Lung (tissue), 12 donors: ENCODE results near the gene ANO9. TPM values are rescaled to one million over a fixed set of nuclear protein-coding genes. Genes with fewer than 3 reads are reported as not detected.
"Not testable (repeated sequence)": the region's sequence is repeated elsewhere in the genome, so short reads cannot be mapped to it uniquely, and the experiment has no call there.

Experiments used
- ATAC-seq: fragments of 200-7000 bp; cut with Tn5 transposase; one replicate; pipeline ENCODE4 v1.9.1; 2020; ENCODE audit warnings: moderate number of reproducible peaks; ENCODE audit not compliant: insufficient read depth, low FRiP score
- DNase-seq, 3 donors: peaks; one replicate each; pipeline ENCODE4 v3.0.0-alpha.2; 2013 to 2017
- H3K27ac ChIP-seq, 2 donors: one replicate each; pipeline ENCODE4 v1.5.1; 2013; ENCODE audit warnings: mild to moderate bottlenecking in 2 of 2, moderate library complexity in 2 of 2, control low read depth in 1 of 2, inconsistent platforms in 1 of 2, low read depth in 1 of 2, low read length in 1 of 2
- H3K27me3 ChIP-seq, 3 donors: one replicate each; pipeline ENCODE4 v1.5.1; 2013; ENCODE audit warnings: low read length in 2 of 3; ENCODE audit not compliant: control insufficient read depth in 3 of 3, insufficient read depth in 3 of 3
- H3K36me3 ChIP-seq, 4 donors: one replicate each; pipeline ENCODE4 v1.5.1; 2013; ENCODE audit warnings: low read length in 4 of 4, mild to moderate bottlenecking in 1 of 4, moderate library complexity in 1 of 4; ENCODE audit not compliant: control insufficient read depth in 4 of 4, insufficient read depth in 4 of 4
- H3K4me1 ChIP-seq, 5 donors: one replicate each; pipeline ENCODE4 v1.5.1; 2013; ENCODE audit warnings: low read length in 5 of 5, mild to moderate bottlenecking in 2 of 5, moderate library complexity in 1 of 5; ENCODE audit not compliant: control insufficient read depth in 5 of 5, insufficient read depth in 5 of 5
- H3K4me3 ChIP-seq: one replicate; pipeline ENCODE4 v1.5.1; 2013; ENCODE audit warnings: mild to moderate bottlenecking, control low read depth, moderate library complexity
- H3K9ac ChIP-seq, 2 donors: one replicate each; pipeline ENCODE4 v1.5.1; 2013; ENCODE audit warnings: low read length in 2 of 2, control low read depth in 1 of 2; ENCODE audit not compliant: insufficient read depth in 1 of 2
- H3K9me3 ChIP-seq, 4 donors: one replicate each; pipeline ENCODE4 v1.5.1; 2013; ENCODE audit warnings: low read length in 3 of 4, mild to moderate bottlenecking in 1 of 4, moderate library complexity in 1 of 4; ENCODE audit not compliant: control insufficient read depth in 4 of 4, insufficient read depth in 3 of 4
- WGBS, 2 donors: extraction: QIAGEN DNeasy Blood & Tissue Kit; methylation state at CpG; one replicate each; pipeline ENCODE4 v1.1.7; 2013; 5-methylcytosine and 5-hydroxymethylcytosine counted together
- polyA plus RNA-seq, 2 donors: library from polyadenylated mRNA; stranded (reverse); fragments of 200-250 nt; gene quantifications; one replicate each; pipeline ENCODE4 v1.2.1, GENCODE V29; 2013
- total RNA-seq, 2 donors: library from RNA; depleted of rRNA in 1 of 2; stranded (reverse); fragments of >200 nt in 1 of 2; gene quantifications; one replicate each; pipeline ENCODE4 v1.2.1, GENCODE V29; 2014 to 2021
- TF ChIP-seq, protein P1 (sequence below): IDR thresholded peaks from 2 replicates; pipeline ENCODE4 v1.5.1; 2012; ENCODE audit warnings: mild to moderate bottlenecking; ENCODE audit errors: control extremely low read depth, extremely low read depth
- donor health status: control.
- donor health status: control.
- donor health status: Bipolar disorder and iron deficiency.
- donor health status: healthy.
- donor health status: DM: yes; HTN: yes; CAD: no.

ANO9 gene
- total and polyA plus RNA-seq, 4 donors: 5.8 to 18.6 (median 13.2) TPM

- Histone ChIP-seq H3K36me3 (no peaks in the 10 kb centered on the region), H3K27me3 (no peaks in the 10 kb centered on the region), H3K4me1 (peaks cover 0 to 5% (median 0%) of the 10 kb centered on the region in 5 donors), H3K9me3 (peaks cover 0 to 12% (median 4%) of the 10 kb centered on the region in 4 donors), H3K27ac (no peak overlapping the region), H3K4me3 (no peak overlapping the region), H3K9ac (no peak overlapping the region)
- WGBS, 2 donors: 70 to 89% methylated on average over 8 to 11 of the region's 11 CpGs
- ATAC-seq (no peak), DNase-seq (no peak)
- TF ChIP-seq, protein P1, sequence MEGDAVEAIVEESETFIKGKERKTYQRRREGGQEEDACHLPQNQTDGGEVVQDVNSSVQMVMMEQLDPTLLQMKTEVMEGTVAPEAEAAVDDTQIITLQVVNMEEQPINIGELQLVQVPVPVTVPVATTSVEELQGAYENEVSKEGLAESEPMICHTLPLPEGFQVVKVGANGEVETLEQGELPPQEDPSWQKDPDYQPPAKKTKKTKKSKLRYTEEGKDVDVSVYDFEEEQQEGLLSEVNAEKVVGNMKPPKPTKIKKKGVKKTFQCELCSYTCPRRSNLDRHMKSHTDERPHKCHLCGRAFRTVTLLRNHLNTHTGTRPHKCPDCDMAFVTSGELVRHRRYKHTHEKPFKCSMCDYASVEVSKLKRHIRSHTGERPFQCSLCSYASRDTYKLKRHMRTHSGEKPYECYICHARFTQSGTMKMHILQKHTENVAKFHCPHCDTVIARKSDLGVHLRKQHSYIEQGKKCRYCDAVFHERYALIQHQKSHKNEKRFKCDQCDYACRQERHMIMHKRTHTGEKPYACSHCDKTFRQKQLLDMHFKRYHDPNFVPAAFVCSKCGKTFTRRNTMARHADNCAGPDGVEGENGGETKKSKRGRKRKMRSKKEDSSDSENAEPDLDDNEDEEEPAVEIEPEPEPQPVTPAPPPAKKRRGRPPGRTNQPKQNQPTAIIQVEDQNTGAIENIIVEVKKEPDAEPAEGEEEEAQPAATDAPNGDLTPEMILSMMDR: no peak
These were observed 51.6 kb downstream of the ANO9 start for GRCh38 chr11:390175-390574.

DNA sequence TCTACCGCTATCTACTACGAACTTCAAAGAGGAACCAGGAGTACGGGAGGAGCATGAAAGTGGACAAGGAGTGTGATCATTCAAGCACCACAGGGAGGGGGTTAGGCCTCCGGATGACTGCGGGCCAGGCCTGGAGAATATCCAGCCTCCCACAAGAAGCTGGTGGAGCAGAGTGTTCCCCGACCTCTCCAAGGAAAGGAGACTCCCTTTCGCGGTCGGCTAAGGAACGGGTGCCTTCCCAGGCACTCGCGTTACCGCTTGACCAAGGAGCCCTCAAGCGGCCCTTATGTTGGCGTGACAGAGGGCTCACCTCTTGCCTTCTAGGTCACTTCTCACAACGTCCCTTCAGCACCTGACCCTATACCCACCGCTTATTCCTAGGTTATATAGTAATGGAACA lies 52.4 kb downstream of the ANO9 start:
- 60 to 88% methylated on average over 14 to 17 of the region's 17 CpGs for WGBS, 2 donors
- DNase-seq, ATAC-seq, H3K9ac ChIP-seq, H3K27ac ChIP-seq, H3K36me3 ChIP-seq, H3K27me3 ChIP-seq, H3K4me1 ChIP-seq, H3K4me3 ChIP-seq: not testable (repeated sequence)
- H3K9me3 ChIP-seq: peaks cover 0 to 12% (median 4%) of the 10 kb centered on the region in 4 donors

GRCh38 chr11:387193-387793 lies 54.5 kb downstream of the ANO9 start:
- no peak overlapping the region for H3K27ac ChIP-seq
- DNase-seq (no peak), ATAC-seq (no peak)
- no peaks in the 10 kb centered on the region for H3K36me3 ChIP-seq
- H3K9me3 ChIP-seq: peaks cover 0 to 12% (median 4%) of the 10 kb centered on the region in 4 donors
- no peak overlapping the region for H3K9ac ChIP-seq
- WGBS, 2 donors: 44 to 49% methylated on average over 4 of the region's 4 CpGs
- TF ChIP-seq, protein P1: no peak
- no peak overlapping the region for H3K4me3 ChIP-seq
- H3K27me3 ChIP-seq: no peaks in the 10 kb centered on the region
- H3K4me1 ChIP-seq: peaks cover 0 to 4% (median 0%) of the 10 kb centered on the region in 5 donors

DNA sequence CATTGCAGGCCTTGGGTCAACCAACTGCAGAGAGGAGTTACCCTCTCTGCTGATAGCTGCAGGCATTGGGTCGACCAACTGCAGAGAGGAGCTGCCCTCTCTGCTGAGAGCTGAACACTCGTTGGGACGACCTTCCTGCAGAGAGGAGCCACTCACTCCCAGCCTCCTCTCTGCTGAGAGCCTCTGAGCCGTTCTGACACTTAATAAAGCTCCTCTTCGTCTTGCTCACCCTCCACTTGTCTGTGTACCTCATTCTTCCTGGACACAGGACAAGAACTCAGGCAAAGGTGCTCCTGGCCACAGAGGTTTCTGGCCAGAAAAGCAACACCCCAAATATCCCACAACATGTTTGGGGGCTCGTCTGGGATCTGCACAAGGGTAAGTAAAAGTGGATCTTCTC lies 55.3 kb downstream of the ANO9 start:
- Histone ChIP-seq H3K9ac (no peak overlapping the region), H3K4me3 (no peak overlapping the region), H3K36me3 (no peaks in the 10 kb centered on the region), H3K9me3 (peaks cover 0 to 12% (median 4%) of the 10 kb centered on the region in 4 donors), H3K27ac (no peak overlapping the region), H3K4me1 (peaks cover 0 to 4% (median 0%) of the 10 kb centered on the region in 5 donors), H3K27me3 (no peaks in the 10 kb centered on the region)
- no peak for ATAC-seq
- TF ChIP-seq, protein P1: no peak
- no peak for DNase-seq
- 92 to 93% methylated on average over 6 of the region's 6 CpGs for WGBS, 2 donors
